Astrocyte of the cerebellum (primary cell): ENCODE data around the gene C1QC.

Source experiments
- DNase-seq: peaks from one replicate; pipeline ENCODE4 v3.0.0-alpha.2; 2011; ENCODE audit warnings: low read depth
- H3K4me3 ChIP-seq: 2 replicates; pipeline ENCODE4 v1.5.1; 2011; ENCODE audit warnings: mild to moderate bottlenecking, low read depth, low read length, moderate library complexity
- CTCF ChIP-seq: IDR thresholded peaks from 2 replicates; pipeline ENCODE4 v1.5.1; 2012; ENCODE audit warnings: low read length, low read depth, moderate library complexity, mild to moderate bottlenecking; ENCODE audit errors: missing control alignments
- in situ Hi-C: cut with HindIII; loops from 2 replicates; pipeline ENCODE4 v1.10.0; 2017; ENCODE audit warnings: low sequenced_read_pairs

The C1QC gene

GRCh38 chr1:22625262-22625925 is 18.0 kb upstream of the C1QC start:
- in situ Hi-C loops: no loop called here
- H3K4me3 ChIP-seq: no peak overlapping the region
- no peak for DNase-seq
- no peak for TF ChIP-seq CTCF

- TF ChIP-seq CTCF: no peak
- in situ Hi-C loops: no loop called here
- DNase-seq: no peak
- H3K4me3 ChIP-seq: no peak overlapping the region
These were observed 16.9 kb upstream of the C1QC start for GRCh38 chr1:22626237-22627157.

GRCh38 chr1:22627331-22627730 is 16.1 kb upstream of the C1QC start:
- DNase-seq: no peak
- TF ChIP-seq CTCF: no peak
- H3K4me3 ChIP-seq: no peak overlapping the region
- in situ Hi-C loops: no loop called here

GRCh38 chr1:22628698-22629444 is 14.6 kb upstream of the C1QC start:
- DNase-seq: no peak
- TF ChIP-seq CTCF: no peak
- in situ Hi-C loops: no loop called here
- H3K4me3 ChIP-seq: no peak overlapping the region

- TF ChIP-seq CTCF: no peak
- no peak for DNase-seq
- in situ Hi-C loops: loop anchor here (5.0 kb wide), 1 partner anchor 43 kb away; no protein-coding TSS in a partner anchor
- no peak overlapping the region for H3K4me3 ChIP-seq
These were observed 13.5 kb upstream of the C1QC start for GRCh38 chr1:22629886-22630285.

- DNase-seq: no peak
- no peak for TF ChIP-seq CTCF
- no peak overlapping the region for H3K4me3 ChIP-seq
- in situ Hi-C loops: loop anchor here (5.0 kb wide), 1 partner anchor 47 kb away; no protein-coding TSS in a partner anchor
These were observed 9.6 kb upstream of the C1QC start for GRCh38 chr1:22633697-22634463.
